ENCODE measurements around the gene CCDC192. TPM values are rescaled to one million over a fixed set of nuclear protein-coding genes. Genes with fewer than 3 reads are reported as not detected.

CCDC192 gene
- total RNA-seq, 1 experiment from 2014 or later, result 0.24 TPM

GRCh38 chr5:127987354-127988145, 284.4 kb downstream of the CCDC192 start:
- no peak for DNase-seq
- Histone ChIP-seq H3K4me3 (ENCODE audit: insufficient read depth, low read depth, low read length) (no peak overlapping the region), H3K27me3 (ENCODE audit: control insufficient read depth, insufficient read depth, low read length) (no peaks in the 10 kb centered on the region; the same call in 1 of the 2 replicates), H3K36me3 (replicated peaks; ENCODE audit: control insufficient read depth, insufficient read depth, low read length) (no peaks in the 10 kb centered on the region)

GRCh38 chr5:127988146-127988760, 285.1 kb downstream of the CCDC192 start:
- Histone ChIP-seq H3K36me3 (replicated peaks; ENCODE audit: control insufficient read depth, insufficient read depth, low read length) (no peaks in the 10 kb centered on the region), H3K27me3 (ENCODE audit: control insufficient read depth, insufficient read depth, low read length) (no peaks in the 10 kb centered on the region; the same call in 1 of the 2 replicates), H3K4me3 (ENCODE audit: insufficient read depth, low read depth, low read length) (no peak overlapping the region)
- no peak for DNase-seq

Other genes starting within 250 kb of the CCDC192 start
- 43.9 and 71.4 TPM in 2 replicates for gene PRRC1, start 185.8 kb upstream of the CCDC192 start, total RNA-seq (2014; rRNA removed; shearing (Covaris generic))
- gene CTXN3, start 54.3 kb upstream of the CCDC192 start, total RNA-seq (2014; rRNA removed; shearing (Covaris generic)), result not detected in 2 replicates